ENCODE data around the gene GNRH2.

DNA sequence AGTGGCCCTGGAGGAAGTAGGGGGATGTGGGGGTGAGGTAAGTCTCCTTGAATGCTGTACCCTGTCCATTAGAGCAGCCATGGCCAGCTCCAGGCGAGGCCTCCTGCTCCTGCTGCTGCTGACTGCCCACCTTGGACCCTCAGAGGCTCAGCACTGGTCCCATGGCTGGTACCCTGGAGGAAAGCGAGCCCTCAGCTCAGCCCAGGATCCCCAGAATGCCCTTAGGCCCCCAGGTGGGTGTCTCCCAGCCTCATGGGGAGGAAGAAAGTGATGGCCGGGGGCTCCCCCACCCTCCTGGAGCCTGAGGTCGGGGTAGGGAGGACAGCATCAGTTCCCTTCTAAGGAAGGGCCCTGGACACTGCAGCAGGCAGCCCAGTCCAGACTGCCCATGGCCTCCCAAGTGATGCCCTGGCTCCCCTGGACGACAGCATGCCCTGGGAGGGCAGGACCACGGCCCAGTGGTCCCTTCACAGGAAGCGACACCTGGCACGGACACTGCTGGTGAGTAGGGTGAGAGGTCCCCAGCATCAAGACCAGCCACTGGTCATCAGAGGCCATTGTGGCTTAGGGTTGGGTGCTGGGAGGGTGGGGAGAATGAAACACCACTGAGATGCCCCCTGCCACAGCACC is 1.0 kb downstream of the GNRH2 start:
- TF ChIP-seq SP2 (tag by site-specific recombination; IDR thresholded peaks at IDR 0.05) (no peak), TCF7L2 (IDR thresholded peaks at IDR 0.05; ENCODE audit: borderline replicate concordance, low read depth, low read length) (no peak), BCL6B (tag by site-specific recombination; IDR thresholded peaks at IDR 0.05) (no peak), ZNF274 (IDR thresholded peaks at IDR 0.05; ENCODE audit: low read length) (no peak), ZNF274 (tag by site-specific recombination; IDR thresholded peaks at IDR 0.05; ENCODE audit: borderline replicate concordance) (no peak), ZNF121 (tag by site-specific recombination; IDR thresholded peaks at IDR 0.05) (no peak), ZSCAN18 (tag by site-specific recombination; IDR thresholded peaks at IDR 0.05) (no peak), HOXA7 (CRISPR knock-in tag; IDR thresholded peaks at IDR 0.05; ENCODE audit: borderline replicate concordance) (no peak), ZBTB20 (tag by site-specific recombination; IDR thresholded peaks at IDR 0.05) (no peak)

Data from HEK293 (cell line).